B cell (primary cell): ENCODE measurements around the gene CHPT1. TPM values are rescaled to one million over a fixed set of nuclear protein-coding genes. Genes with fewer than 3 reads are reported as not detected.

Experiments used
- ATAC-seq: fragments of 200-7000 bp; cut with Tn5 transposase; one replicate; pipeline ENCODE4 v1.10.0; 2021; ENCODE audit warnings: low read depth, mild to moderate bottlenecking, moderate number of reproducible peaks, moderate library complexity
- CTCF ChIA-PET: fragments of 350-600 bp; sonication (Branson Sonifier 250); formaldehyde crosslinking; loops from one replicate; lab custom pipeline; 2021; ENCODE audit warnings: antibody characterized with exemption, inconsistent platforms; lab: Charles Lee
- POLR2A ChIA-PET: fragments of 350-600 bp; sonication (Branson Sonifier 250); formaldehyde crosslinking; loops from one replicate; lab custom pipeline; 2021; ENCODE audit warnings: antibody characterized with exemption; lab: Charles Lee
- DNase-seq: peaks from one replicate; pipeline ENCODE4 v3.0.0; 2013
- H2AFZ ChIP-seq: 2 replicates; pipeline ENCODE4 v1.6.1; 2012; ENCODE audit warnings: mild to moderate bottlenecking, low read depth, low read length; ENCODE audit not compliant: insufficient read depth, poor library complexity, severe bottlenecking
- H3K27ac ChIP-seq, 2 donors: 1 replicate in 1 of 2; 2 replicates in 1 of 2; pipeline ENCODE4 v1.5.1; 2012 to 2013; ENCODE audit warnings: low read length in 2 of 2, mild to moderate bottlenecking in 2 of 2, moderate library complexity in 1 of 2
- H3K27me3 ChIP-seq, 4 experiments: fragments of 200-600 bp in 1 of 4; sonication (generic) in 1 of 4; replicated peaks in 1 of 4; 1 replicate in 2 of 4; 2 replicates in 2 of 4; pipeline versions ENCODE4 v1.6.1 to v1.7.0; 2013 to 2016; ENCODE audit warnings: low read length in 3 of 4, mild to moderate bottlenecking in 2 of 4, mixed read lengths in 1 of 4, moderate library complexity in 1 of 4; ENCODE audit not compliant: insufficient read depth in 4 of 4, control insufficient read depth in 3 of 4; ENCODE audit errors: control extremely low read depth in 1 of 4
- H3K36me3 ChIP-seq, 2 experiments: replicated peaks in 1 of 2; 1 replicate in 1 of 2; 2 replicates in 1 of 2; pipeline versions ENCODE4 v1.6.1 to v1.7.1; 2013; ENCODE audit warnings: low read length in 1 of 2; ENCODE audit not compliant: insufficient read depth in 2 of 2, control insufficient read depth in 1 of 2; ENCODE audit errors: control extremely low read depth in 1 of 2, extremely low read depth in 1 of 2
- H3K4me1 ChIP-seq, 2 donors: fragments of 200-600 bp in 1 of 2; sonication (generic) in 1 of 2; 1 replicate in 1 of 2; 2 replicates in 1 of 2; pipeline versions ENCODE4 v1.5.1 to v1.6.1; 2013 to 2017; ENCODE audit warnings: low read length in 2 of 2; ENCODE audit not compliant: control insufficient read depth in 2 of 2, insufficient read depth in 2 of 2
- H3K4me2 ChIP-seq: replicated peaks from 2 replicates; pipeline ENCODE3; 2012; ENCODE audit warnings: mild to moderate bottlenecking, low read depth, low read length; ENCODE audit not compliant: poor library complexity, severe bottlenecking
- H3K4me3 ChIP-seq, 5 experiments: fragments of 200-600 bp in 1 of 5; sonication (generic) in 1 of 5; 1 replicate in 3 of 5; 2 replicates in 2 of 5; pipeline versions ENCODE4 v1.5.1 to v1.7.0; 2011 to 2016; ENCODE audit warnings: low read length in 4 of 5, mild to moderate bottlenecking in 4 of 5, low read depth in 2 of 5, control low read depth in 1 of 5, moderate library complexity in 1 of 5; ENCODE audit not compliant: insufficient read depth in 1 of 5; ENCODE audit errors: control extremely low read depth in 1 of 5, extremely low read depth in 1 of 5
- H3K79me2 ChIP-seq: fragments of 200-600 bp; sonication (generic); one replicate; pipeline ENCODE4 v1.6.0; 2016; ENCODE audit warnings: low read length; ENCODE audit not compliant: control insufficient read depth, insufficient read depth
- H3K9ac ChIP-seq: fragments of 200-600 bp; sonication (generic); 2 replicates; pipeline ENCODE4 v1.6.1; 2017; ENCODE audit warnings: mild to moderate bottlenecking, low read length, moderate library complexity
- H3K9me3 ChIP-seq, 3 donors: one replicate each; pipeline versions ENCODE4 v1.6.1 to v1.7.1; 2013; ENCODE audit warnings: low read length in 2 of 3; ENCODE audit not compliant: control insufficient read depth in 2 of 3, insufficient read depth in 1 of 3; ENCODE audit errors: control extremely low read depth in 1 of 3
- H4K20me1 ChIP-seq: 2 replicates; pipeline ENCODE4 v1.6.0; 2012; ENCODE audit warnings: mild to moderate bottlenecking, low read length; ENCODE audit not compliant: insufficient read depth, control insufficient read depth, poor library complexity, severe bottlenecking
- H3K27ac Mint-ChIP-seq: one replicate; pipeline ENCODE4 v1.8.0; 2021; ENCODE audit warnings: mixed read lengths
- H3K27me3 Mint-ChIP-seq: one replicate; pipeline ENCODE4 v1.8.0; 2021; ENCODE audit warnings: mixed read lengths
- H3K4me1 Mint-ChIP-seq: one replicate; pipeline ENCODE4 v1.8.0; 2021; ENCODE audit warnings: mixed read lengths
- H3K4me3 Mint-ChIP-seq: one replicate; pipeline ENCODE4 v1.8.0; 2021; ENCODE audit warnings: mixed read lengths
- H3K9me3 Mint-ChIP-seq: one replicate; pipeline ENCODE4 v1.8.0; 2022; ENCODE audit warnings: mixed read lengths; ENCODE audit not compliant: insufficient read depth
- EZH2 ChIP-seq: IDR thresholded peaks from 2 replicates; pipeline ENCODE4 v1.6.1; 2012; ENCODE audit warnings: borderline replicate concordance, low read depth, mild to moderate bottlenecking, moderate library complexity, low read length; ENCODE audit not compliant: insufficient read depth, poor library complexity, severe bottlenecking
- WGBS: methylation state at CpG from one replicate; pipeline ENCODE4 v1.1.5; 2013; ENCODE audit warnings: missing lambda C conversion rate; ENCODE audit not compliant: insufficient coverage; 5-methylcytosine and 5-hydroxymethylcytosine counted together
- intact Hi-C: fragments of 100-400 bp; cut with micrococcal nuclease; formaldehyde crosslinking; loops from one replicate; pipeline ENCODE4 v1.10.0; 2022
- polyA plus RNA-seq: library from polyadenylated mRNA; depleted of rRNA; stranded (reverse); fragments of >200 nt; gene quantifications from 2 replicates; pipeline ENCODE4 v1.2.3, GENCODE V29; 2012
- total RNA-seq, 2 donors: library from RNA; stranded (reverse); fragments of 120-200 nt in 1 of 2; gene quantifications; 1 replicate in 1 of 2; 2 replicates in 1 of 2; pipeline versions ENCODE4 v1.2.3 to v1.2.4, GENCODE V29; 2013 to 2022
- TF ChIP-seq, protein P1 (sequence below): fragments of 200-600 bp; IDR thresholded peaks from one replicate; pipeline ENCODE4 v1.8.0; 2022; ENCODE audit warnings: antibody characterized with exemption, mild to moderate bottlenecking

The CHPT1 gene
- total and polyA plus RNA-seq, 2 donors (not counting 1 experiment from before 2014, with no cell fraction given) = 46.9 to 215 TPM

GRCh38 chr12:101663298-101663697 is 34.1 kb upstream of the CHPT1 start:
- peaks cover 8% of the 10 kb centered on the region for H3K4me1 Mint-ChIP-seq
- Histone ChIP-seq H2AFZ (no peak overlapping the region), H3K9ac (no peak overlapping the region), H3K9me3 (peaks cover 2 to 7% (median 7%) of the 10 kb centered on the region in 3 donors), H3K4me2 (no peak overlapping the region), H3K4me3 (no peak overlapping the region), H3K27ac (no peak overlapping the region), H3K4me1 (no peaks in the 10 kb centered on the region), H3K79me2 (no peaks in the 10 kb centered on the region), H3K27me3 (no peaks in the 10 kb centered on the region), H3K36me3 (no peaks in the 10 kb centered on the region), H4K20me1 (no peaks in the 10 kb centered on the region)
- POLR2A ChIA-PET = no interaction called here
- CTCF ChIA-PET = interaction anchor here (0.6 kb wide), 1 partner anchor 30 kb away, joined by 3 read pairs; no protein-coding TSS in a partner anchor
- TF ChIP-seq EZH2 = no peak
- TF ChIP-seq, protein P1, sequence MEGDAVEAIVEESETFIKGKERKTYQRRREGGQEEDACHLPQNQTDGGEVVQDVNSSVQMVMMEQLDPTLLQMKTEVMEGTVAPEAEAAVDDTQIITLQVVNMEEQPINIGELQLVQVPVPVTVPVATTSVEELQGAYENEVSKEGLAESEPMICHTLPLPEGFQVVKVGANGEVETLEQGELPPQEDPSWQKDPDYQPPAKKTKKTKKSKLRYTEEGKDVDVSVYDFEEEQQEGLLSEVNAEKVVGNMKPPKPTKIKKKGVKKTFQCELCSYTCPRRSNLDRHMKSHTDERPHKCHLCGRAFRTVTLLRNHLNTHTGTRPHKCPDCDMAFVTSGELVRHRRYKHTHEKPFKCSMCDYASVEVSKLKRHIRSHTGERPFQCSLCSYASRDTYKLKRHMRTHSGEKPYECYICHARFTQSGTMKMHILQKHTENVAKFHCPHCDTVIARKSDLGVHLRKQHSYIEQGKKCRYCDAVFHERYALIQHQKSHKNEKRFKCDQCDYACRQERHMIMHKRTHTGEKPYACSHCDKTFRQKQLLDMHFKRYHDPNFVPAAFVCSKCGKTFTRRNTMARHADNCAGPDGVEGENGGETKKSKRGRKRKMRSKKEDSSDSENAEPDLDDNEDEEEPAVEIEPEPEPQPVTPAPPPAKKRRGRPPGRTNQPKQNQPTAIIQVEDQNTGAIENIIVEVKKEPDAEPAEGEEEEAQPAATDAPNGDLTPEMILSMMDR = no peak
- peaks cover 7% of the 10 kb centered on the region for H3K27me3 Mint-ChIP-seq
- H3K4me3 Mint-ChIP-seq = no peak overlapping the region
- H3K27ac Mint-ChIP-seq = no peak overlapping the region
- DNase-seq (no peak), ATAC-seq (no peak)
- intact Hi-C loops = no loop called here
- WGBS = no CpG with 5 or more reads among the region's 6 CpGs
- peaks cover 4% of the 10 kb centered on the region for H3K9me3 Mint-ChIP-seq

DNA sequence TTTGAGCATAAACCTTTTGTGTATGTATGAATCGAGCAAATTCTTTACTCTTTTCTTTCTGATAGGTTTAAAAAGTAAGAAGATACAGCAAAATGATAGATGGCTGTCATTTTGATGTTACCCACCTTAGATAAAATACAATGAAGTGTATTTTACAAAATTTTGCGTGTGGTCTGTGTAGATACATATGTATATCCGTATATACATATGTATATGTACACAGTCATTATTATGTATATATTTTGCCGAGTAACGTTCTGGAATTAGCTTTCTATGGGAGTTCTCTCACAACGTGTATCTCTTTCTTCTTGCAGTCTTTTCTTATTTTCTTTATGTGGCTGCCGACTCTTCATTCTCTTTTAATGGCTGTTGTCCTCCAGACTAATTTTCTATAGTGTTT is 32.4 kb upstream of the CHPT1 start:
- no peak for ATAC-seq
- POLR2A ChIA-PET = no interaction called here
- Mint-ChIP-seq H3K4me1 (peaks cover 10% of the 10 kb centered on the region), H3K4me3 (no peak overlapping the region), H3K9me3 (peaks cover 2% of the 10 kb centered on the region), H3K27me3 (peaks cover 7% of the 10 kb centered on the region), H3K27ac (no peak overlapping the region)
- CTCF ChIA-PET = no interaction called here
- Histone ChIP-seq H3K36me3 (no peaks in the 10 kb centered on the region), H2AFZ (no peak overlapping the region), H3K9ac (no peak overlapping the region), H4K20me1 (no peaks in the 10 kb centered on the region), H3K4me2 (no peak overlapping the region), H3K27ac (no peak overlapping the region), H3K79me2 (no peaks in the 10 kb centered on the region), H3K4me3 (no peak overlapping the region), H3K9me3 (peaks cover 1 to 7% (median 5%) of the 10 kb centered on the region in 3 donors), H3K27me3 (no peaks in the 10 kb centered on the region), H3K4me1 (peaks cover under 1% of the 10 kb centered on the region in 2 donors)
- intact Hi-C loops = no loop called here
- WGBS = 100% methylated on average over 1 of the region's 7 CpGs
- no peak for DNase-seq
- TF ChIP-seq, protein P1 = no peak
- no peak for TF ChIP-seq EZH2
